COLO668 (cell line): ENCODE measurements around the gene ADGRL3.

Experiments used
- DNase-seq: peaks from one replicate; lab custom pipeline; 2025; ENCODE audit not compliant: unreplicated experiment; lab: John Stamatoyannopoulos, UW

The ADGRL3 gene

GRCh38 chr4:61275241-61275640 lies 75.1 kb downstream of the ADGRL3 start:
- no peak for DNase-seq

GRCh38 chr4:61276029-61276428 lies 75.9 kb downstream of the ADGRL3 start:
- DNase-seq = no peak

GRCh38 chr4:61277785-61278760 lies 77.9 kb downstream of the ADGRL3 start:
- no peak for DNase-seq

- no peak for DNase-seq
These were observed 92.2 kb downstream of the ADGRL3 start for GRCh38 chr4:61292322-61292721.

- DNase-seq = no peak
These were observed 93.7 kb downstream of the ADGRL3 start for GRCh38 chr4:61293707-61294400.

- no peak for DNase-seq
These were observed 94.8 kb downstream of the ADGRL3 start for GRCh38 chr4:61294936-61295335.

- no peak for DNase-seq
These were observed 96.0 kb downstream of the ADGRL3 start for GRCh38 chr4:61296144-61296543.

- DNase-seq = no peak
These were observed 98.1 kb downstream of the ADGRL3 start for GRCh38 chr4:61298178-61298740.

GRCh38 chr4:61299316-61299715 lies 99.2 kb downstream of the ADGRL3 start:
- DNase-seq = no peak

GRCh38 chr4:61300266-61300844 lies 100.2 kb downstream of the ADGRL3 start:
- no peak for DNase-seq

- DNase-seq = no peak
These were observed 101.1 kb downstream of the ADGRL3 start for GRCh38 chr4:61301271-61301670.

GRCh38 chr4:61308033-61308432 lies 107.9 kb downstream of the ADGRL3 start:
- DNase-seq = no peak

- DNase-seq = no peak
These were observed 109.5 kb downstream of the ADGRL3 start for GRCh38 chr4:61309616-61310015.

- DNase-seq = no peak
These were observed 112.4 kb downstream of the ADGRL3 start for GRCh38 chr4:61312526-61312925.

- no peak for DNase-seq
These were observed 118.3 kb downstream of the ADGRL3 start for GRCh38 chr4:61318431-61318830.

GRCh38 chr4:61319156-61319555 lies 119.0 kb downstream of the ADGRL3 start:
- no peak for DNase-seq

GRCh38 chr4:61320154-61320553 lies 120.0 kb downstream of the ADGRL3 start:
- no peak for DNase-seq

- no peak for DNase-seq
These were observed 120.5 kb downstream of the ADGRL3 start for GRCh38 chr4:61320631-61321030.

- no peak for DNase-seq
These were observed 132.6 kb downstream of the ADGRL3 start for GRCh38 chr4:61332693-61333092.

- DNase-seq = no peak
These were observed 133.4 kb downstream of the ADGRL3 start for GRCh38 chr4:61333490-61333889.

- no peak for DNase-seq
These were observed 135.2 kb downstream of the ADGRL3 start for GRCh38 chr4:61335241-61335763.
